A549 (cell line): ENCODE measurements around the gene CPT1B.

Source experiments
- EP300 ChIP-seq, 2 experiments: fragments of >200 bp; sonication (Bioruptor Twin); formaldehyde crosslinking; IDR thresholded peaks; 2 replicates in 1 of 2; 3 replicates in 1 of 2; pipeline ENCODE4 v1.6.1; 2016 to 2017
- HDAC2 ChIP-seq: fragments of 200-600 bp; sonication (generic); IDR thresholded peaks from 2 replicates; pipeline ENCODE4 v1.6.1; 2016
- NFE2L2 ChIP-seq: fragments of 150-350 bp; conservative IDR thresholded peaks from 2 replicates; pipeline ENCODE4 v1.6.1; 2014; ENCODE audit warnings: low read length
- POLR2AphosphoS2 ChIP-seq: conservative IDR thresholded peaks from 2 replicates; pipeline ENCODE4 v1.6.1; 2012; ENCODE audit warnings: low read length, improper control_type of control experiment, inconsistent platforms
- RAD21 ChIP-seq, 2 experiments: fragments of >200 bp in 1 of 2; sonication (Bioruptor Twin) in 1 of 2; formaldehyde crosslinking in 1 of 2; IDR thresholded peaks in 1 of 2; conservative IDR thresholded peaks in 1 of 2; 2 replicates in 1 of 2; 3 replicates in 1 of 2; pipeline ENCODE4 v1.6.1; 2012 to 2018; ENCODE audit warnings: inconsistent platforms in 1 of 2
- REST ChIP-seq: fragments of 200-600 bp; sonication (generic); IDR thresholded peaks from 2 replicates; pipeline ENCODE4 v1.6.1; 2016; ENCODE audit warnings: antibody characterized with exemption, mild to moderate bottlenecking, moderate library complexity
- SMC3 ChIP-seq: fragments of >200 bp; sonication (Bioruptor Twin); formaldehyde crosslinking; IDR thresholded peaks from 3 replicates; pipeline ENCODE4 v1.6.1; 2018; ENCODE audit warnings: inconsistent platforms
- USF2 ChIP-seq: fragments of 450-650 bp; IDR thresholded peaks from 2 replicates; pipeline ENCODE4 v1.6.1; 2014; ENCODE audit warnings: antibody characterized with exemption
- ZC3H11A ChIP-seq: fragments of 450-650 bp; IDR thresholded peaks from 2 replicates; pipeline ENCODE4 v1.6.1; 2014; ENCODE audit warnings: antibody characterized with exemption, mild to moderate bottlenecking
- TF ChIP-seq, protein P1 (sequence below): fragments of >200 bp; sonication (Bioruptor Twin); formaldehyde crosslinking; IDR thresholded peaks from 3 replicates; pipeline ENCODE4 v1.5.1; 2016

DNA sequence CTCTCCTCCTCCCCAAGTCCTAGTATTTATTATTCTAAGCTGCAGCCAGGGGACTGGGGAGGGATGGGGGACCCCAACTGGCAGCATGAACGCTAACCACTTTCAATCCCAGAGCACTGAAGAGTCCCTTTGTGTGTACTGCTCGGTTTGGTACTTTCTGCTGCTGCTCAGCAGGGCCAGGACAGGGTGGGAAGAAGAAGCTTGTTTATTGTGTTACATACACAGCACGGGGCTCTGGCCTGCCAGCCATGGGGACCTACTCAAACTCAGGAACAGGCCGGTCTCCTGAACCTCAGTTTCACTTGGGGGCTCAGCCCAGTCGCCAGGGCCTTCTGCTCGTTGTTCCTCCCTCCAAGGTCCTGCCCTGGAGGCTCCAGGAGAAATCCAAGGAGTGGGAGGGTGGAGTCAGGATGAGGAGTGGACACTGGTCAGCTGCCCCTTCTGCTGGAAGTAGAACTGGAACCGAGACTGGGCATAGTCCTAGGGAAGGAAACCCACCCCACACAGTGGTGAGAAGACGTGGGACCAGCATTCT is 616 bp upstream of the CPT1B start:
- TF ChIP-seq REST, result no peak
- TF ChIP-seq, protein P1, sequence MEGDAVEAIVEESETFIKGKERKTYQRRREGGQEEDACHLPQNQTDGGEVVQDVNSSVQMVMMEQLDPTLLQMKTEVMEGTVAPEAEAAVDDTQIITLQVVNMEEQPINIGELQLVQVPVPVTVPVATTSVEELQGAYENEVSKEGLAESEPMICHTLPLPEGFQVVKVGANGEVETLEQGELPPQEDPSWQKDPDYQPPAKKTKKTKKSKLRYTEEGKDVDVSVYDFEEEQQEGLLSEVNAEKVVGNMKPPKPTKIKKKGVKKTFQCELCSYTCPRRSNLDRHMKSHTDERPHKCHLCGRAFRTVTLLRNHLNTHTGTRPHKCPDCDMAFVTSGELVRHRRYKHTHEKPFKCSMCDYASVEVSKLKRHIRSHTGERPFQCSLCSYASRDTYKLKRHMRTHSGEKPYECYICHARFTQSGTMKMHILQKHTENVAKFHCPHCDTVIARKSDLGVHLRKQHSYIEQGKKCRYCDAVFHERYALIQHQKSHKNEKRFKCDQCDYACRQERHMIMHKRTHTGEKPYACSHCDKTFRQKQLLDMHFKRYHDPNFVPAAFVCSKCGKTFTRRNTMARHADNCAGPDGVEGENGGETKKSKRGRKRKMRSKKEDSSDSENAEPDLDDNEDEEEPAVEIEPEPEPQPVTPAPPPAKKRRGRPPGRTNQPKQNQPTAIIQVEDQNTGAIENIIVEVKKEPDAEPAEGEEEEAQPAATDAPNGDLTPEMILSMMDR, result no peak
- no peak for TF ChIP-seq SMC3
- no peak for TF ChIP-seq RAD21 (conservative IDR thresholded peaks at IDR 0.05 in 1 of 2, IDR thresholded peaks at IDR 0.05 in 1 of 2)
- TF ChIP-seq ZC3H11A, result no peak
- no peak for TF ChIP-seq POLR2AphosphoS2
- no peak for TF ChIP-seq NFE2L2
- TF ChIP-seq HDAC2, result no peak
- TF ChIP-seq USF2, result no peak
- TF ChIP-seq EP300 (IDR thresholded peaks at IDR 0.05), result no peak
